ENCODE results near the gene ATXN10.

Gene ATXN10

GRCh38 chr22:45885941-45886395, 214.3 kb downstream of the ATXN10 start:
- no peak for TF ChIP-seq ZFX (IDR thresholded peaks at IDR 0.05)
- no peak for TF ChIP-seq CTCF (conservative IDR thresholded peaks at IDR 0.05)
- H3K27ac ChIP-seq = no peak overlapping the region

GRCh38 chr22:45886540-45886939, 214.9 kb downstream of the ATXN10 start:
- TF ChIP-seq CTCF (conservative IDR thresholded peaks at IDR 0.05) = no peak
- no peak for TF ChIP-seq ZFX (IDR thresholded peaks at IDR 0.05)
- H3K27ac ChIP-seq = peak overlapping the region; percentile 95

GRCh38 chr22:45887202-45888131, 215.8 kb downstream of the ATXN10 start:
- peak overlapping the region; percentile 95 for H3K27ac ChIP-seq
- TF ChIP-seq ZFX (IDR thresholded peaks at IDR 0.05) (peak; percentile 54; the same call in 1 of the 2 replicates), CTCF (conservative IDR thresholded peaks at IDR 0.05) (no peak)

GRCh38 chr22:45888221-45889092, 216.8 kb downstream of the ATXN10 start:
- no peak for TF ChIP-seq ZFX (IDR thresholded peaks at IDR 0.05)
- no peak for TF ChIP-seq CTCF (conservative IDR thresholded peaks at IDR 0.05)

GRCh38 chr22:45889093-45889538, 217.5 kb downstream of the ATXN10 start:
- no peak for TF ChIP-seq CTCF (conservative IDR thresholded peaks at IDR 0.05)
- no peak for TF ChIP-seq ZFX (IDR thresholded peaks at IDR 0.05)
- H3K27ac ChIP-seq = peak overlapping the region; percentile 95

More at GRCh38 chr22:45888221-45889092, 216.8 kb downstream of the ATXN10 start:
- H3K27ac ChIP-seq = peak overlapping the region; percentile 95

- no peak overlapping the region; the same call in 1 of the 2 replicates for H3K27ac ChIP-seq
- TF ChIP-seq CTCF (conservative IDR thresholded peaks at IDR 0.05) = no peak
- no peak for TF ChIP-seq ZFX (IDR thresholded peaks at IDR 0.05)
Measured at GRCh38 chr22:45889539-45890350, 218.1 kb downstream of the ATXN10 start.
